NCI-H774 (cell line): Measurements from ENCODE around the gene FBXW7.
"Not testable (repeated sequence)": the region's sequence is repeated elsewhere in the genome, so short reads cannot be mapped to it uniquely, and the experiment has no call there.

ENCODE experiments used
- DNase-seq: peaks from one replicate; lab custom pipeline; 2025; lab: John Stamatoyannopoulos, UW

The FBXW7 gene, protein sequence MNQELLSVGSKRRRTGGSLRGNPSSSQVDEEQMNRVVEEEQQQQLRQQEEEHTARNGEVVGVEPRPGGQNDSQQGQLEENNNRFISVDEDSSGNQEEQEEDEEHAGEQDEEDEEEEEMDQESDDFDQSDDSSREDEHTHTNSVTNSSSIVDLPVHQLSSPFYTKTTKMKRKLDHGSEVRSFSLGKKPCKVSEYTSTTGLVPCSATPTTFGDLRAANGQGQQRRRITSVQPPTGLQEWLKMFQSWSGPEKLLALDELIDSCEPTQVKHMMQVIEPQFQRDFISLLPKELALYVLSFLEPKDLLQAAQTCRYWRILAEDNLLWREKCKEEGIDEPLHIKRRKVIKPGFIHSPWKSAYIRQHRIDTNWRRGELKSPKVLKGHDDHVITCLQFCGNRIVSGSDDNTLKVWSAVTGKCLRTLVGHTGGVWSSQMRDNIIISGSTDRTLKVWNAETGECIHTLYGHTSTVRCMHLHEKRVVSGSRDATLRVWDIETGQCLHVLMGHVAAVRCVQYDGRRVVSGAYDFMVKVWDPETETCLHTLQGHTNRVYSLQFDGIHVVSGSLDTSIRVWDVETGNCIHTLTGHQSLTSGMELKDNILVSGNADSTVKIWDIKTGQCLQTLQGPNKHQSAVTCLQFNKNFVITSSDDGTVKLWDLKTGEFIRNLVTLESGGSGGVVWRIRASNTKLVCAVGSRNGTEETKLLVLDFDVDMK

DNA sequence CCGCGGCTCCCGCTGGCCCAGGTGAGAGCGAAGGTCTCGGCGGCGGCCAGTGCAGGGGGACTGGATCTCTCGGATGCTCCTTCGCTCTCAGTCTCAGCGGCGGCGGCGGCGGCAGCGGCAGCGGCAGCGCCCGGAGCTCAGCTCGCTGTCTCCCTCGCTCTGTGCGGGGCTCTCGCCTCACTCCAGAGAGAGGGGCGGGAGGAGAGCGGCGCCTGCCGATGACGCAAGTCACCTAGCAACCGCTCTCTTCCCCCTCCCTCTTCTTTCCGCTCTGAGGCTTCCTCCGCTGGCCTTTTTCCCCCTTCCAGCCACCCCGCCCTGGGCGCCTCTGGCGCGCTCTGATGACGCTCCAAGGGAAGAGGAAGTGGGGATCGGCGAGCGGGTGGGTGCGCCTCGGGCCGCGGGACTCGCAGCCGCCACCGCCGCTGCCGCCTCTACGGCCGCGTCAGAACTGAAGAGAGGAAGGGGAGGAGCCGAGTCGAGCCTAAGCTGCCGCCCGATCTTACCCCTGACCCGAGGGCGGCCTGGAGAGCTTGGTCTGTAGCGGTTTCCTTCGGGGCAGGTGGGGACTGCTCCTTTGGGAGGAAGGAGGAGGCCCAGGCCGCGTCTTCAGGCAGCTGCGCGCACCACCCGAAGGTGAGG is at the start of gene FBXW7:
Gene FBXW7, minus strand, starts transcription at position 190 of the 642 bp plus-strand sequence. CDS start 124,289 bp downstream, outside the sequence.
- peak; percentile 92 for DNase-seq

DNA sequence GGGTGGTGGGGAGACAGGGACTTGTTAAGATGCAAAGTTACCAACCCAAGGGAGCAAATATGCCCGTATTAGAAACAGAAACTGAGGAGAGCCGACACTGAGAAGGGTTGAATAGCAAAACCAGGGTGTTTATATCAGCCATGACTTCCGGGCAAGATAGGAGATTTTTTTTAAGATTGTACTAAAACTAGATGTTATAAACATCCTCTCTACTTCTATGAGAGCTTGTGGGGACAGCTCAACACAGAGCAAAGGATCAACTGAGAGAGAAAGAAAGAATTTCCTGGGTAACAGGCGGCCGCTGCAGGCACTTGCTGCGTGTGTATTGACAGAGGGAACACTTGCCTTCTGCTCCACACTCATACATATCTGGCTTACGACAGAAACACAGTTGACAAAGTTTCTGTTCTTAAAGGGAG is 49.1 kb upstream of the FBXW7 start:
- no peak for DNase-seq

DNA sequence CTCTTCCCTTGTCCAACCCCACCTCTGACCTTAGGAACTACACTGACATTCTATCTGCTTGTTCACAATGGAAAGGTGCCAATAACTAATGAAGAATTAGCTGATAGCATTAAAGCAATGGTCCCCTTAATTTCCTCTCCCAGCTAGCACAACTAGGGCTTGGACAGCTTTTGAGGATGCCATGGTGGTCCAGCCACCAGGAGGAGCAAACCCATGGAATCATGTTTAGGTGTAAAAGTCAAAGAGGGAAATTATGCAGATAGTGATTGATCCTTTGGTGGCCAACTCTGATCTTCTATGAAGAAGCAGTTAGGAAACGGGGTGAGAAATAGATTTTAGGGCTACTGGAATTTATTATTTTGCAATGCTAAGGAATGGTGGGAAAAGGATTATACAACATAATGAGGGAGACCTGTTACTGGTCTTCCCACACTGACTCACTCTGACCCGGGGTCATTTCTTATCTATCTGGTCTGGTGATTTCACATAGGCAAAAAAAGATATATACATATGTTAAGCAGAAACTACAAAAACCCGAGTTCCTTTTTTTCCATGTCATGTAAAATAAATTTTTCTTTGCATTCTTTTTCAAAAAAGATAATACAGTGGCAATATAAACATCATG is 45.8 kb upstream of the FBXW7 start:
- DNase-seq: no peak

DNA sequence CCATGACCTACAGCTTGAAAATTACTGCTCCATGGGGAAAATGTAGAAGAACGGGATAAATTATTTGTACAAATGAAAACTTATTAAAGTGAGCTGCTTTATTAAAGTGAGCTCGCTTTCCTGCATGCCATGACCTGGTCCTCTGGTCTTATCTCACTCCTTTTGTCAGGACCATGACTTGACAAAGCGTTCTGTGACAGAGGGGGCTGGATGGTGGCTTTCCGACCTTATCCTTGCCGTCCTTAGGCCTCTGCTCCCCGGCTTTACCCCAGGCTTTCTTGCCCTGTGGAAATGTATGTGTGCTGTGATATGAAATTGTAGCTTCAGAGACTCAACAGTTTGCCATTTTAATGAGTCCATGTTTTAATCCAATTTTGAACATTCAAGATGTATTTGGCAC is 44.0 kb upstream of the FBXW7 start:
- DNase-seq: no peak

DNA sequence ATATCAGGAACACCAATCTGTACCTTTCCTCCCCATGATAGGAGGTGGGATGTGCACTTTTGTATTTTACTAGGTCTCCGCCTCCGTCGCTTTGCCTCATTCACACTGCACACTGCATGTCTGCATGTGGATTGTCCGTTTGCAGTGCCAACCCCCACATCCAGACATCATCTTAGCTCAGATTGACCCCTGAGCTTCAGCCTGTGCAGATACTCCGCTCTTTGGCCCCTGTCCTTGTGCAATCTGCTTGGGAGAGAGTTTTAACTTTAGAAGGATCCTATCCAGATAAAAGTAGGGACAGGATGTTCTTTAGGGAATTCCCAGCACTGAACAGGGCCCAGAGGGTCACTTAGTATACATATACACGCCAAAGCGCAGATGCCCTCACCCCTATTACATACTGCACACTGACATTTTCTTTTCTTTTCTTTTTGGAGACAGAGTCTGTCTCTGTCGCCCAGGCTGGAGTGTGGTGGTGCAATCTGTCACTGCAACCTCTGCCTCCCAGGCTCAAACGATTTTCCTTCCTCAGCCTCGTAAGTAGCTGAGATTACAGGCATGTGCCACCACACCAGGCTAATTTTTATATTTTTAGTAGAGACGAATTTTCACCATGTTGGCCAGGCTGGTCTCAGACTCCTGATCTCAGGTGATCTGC is 43.3 kb upstream of the FBXW7 start:
- no peak for DNase-seq

DNA sequence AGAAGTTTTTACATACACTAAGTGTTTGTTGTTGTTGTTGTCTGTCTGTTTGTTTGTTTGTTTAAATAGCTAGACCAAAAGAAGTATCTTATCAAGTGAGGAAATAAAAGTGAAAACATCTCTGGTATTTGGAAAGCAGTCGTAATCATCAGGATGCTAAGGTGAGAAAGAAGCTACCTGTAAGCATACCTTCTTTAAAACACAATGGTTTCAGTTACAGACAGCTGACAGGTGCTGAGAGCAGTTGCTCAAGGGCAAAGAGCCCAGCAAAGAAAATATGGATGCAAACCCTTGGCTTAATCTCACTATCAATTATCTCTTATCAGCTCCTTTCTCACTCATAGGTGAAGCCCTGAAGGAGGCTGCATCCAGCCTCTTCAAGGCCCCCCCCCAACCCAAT is 42.8 kb upstream of the FBXW7 start:
- no peak for DNase-seq

DNA sequence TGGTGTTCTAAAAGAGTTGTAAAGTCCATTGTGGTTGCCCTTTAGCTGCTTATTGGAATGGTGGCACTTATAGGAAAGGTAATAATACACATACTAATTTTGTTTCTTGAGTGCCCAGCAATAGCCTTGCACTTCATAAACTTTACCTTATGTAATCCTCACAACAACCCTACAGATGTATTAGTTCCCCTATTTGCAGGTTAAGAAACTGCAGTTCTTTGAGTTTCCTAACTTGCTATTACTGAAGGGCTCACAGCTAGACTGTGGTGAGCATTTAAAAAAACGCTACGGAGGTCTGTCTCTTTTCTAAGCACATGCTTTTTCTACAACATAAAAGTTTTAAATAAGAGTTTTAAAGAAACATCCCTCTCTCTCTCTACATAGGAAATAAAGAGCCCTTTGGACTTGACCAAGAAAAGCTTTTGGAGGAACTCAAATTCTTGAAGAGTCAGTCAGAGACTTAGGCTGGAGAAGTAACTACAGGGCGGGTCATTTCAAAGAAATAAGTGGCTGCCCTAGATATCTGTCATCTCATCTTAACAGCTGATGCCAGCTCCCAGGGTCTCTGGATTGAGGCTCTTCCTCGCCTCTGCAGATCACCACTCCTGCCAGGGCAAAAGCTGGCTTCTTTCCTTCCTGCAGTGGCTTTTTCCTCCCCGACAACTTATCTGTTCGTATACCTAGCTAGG is 42.0 kb upstream of the FBXW7 start:
- DNase-seq: no peak

DNA sequence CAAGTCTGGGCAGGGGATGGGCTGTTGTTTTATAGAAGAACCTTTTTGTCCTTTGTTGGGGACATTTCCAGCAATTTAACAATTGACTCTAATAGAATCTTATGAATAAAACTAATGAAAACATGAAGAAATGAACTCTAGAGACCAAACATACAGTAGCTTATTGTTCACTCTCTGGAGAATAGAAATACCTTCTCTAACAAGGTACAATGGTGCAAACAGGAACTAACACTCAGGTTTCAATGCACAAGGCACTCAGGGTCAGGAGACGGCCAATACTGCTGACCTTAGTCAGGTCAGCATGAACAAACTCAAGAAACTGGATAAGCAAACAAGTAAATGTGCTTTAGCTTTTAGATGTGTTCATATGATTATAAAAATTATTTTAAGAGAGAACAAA is 39.6 kb upstream of the FBXW7 start:
- DNase-seq: no peak

DNA sequence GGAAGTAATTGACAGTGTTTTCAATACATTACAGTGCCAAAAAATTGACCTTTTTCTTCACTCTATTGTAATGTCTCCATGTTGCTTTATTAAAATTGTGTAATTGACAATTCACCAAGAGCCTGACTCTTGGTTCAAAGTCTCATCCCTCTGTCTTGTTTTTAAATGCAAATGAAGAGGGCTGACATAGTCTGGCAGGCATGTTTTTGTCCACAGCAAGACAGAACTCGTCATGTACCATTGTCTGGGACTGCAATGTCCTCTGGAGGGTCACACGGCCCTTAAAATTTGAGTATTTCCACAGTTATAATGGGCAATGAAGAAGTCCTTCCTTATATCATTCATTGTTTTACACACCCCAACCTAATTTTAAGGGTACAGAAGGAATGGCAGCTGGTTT is 38.0 kb upstream of the FBXW7 start:
- no peak for DNase-seq

DNA sequence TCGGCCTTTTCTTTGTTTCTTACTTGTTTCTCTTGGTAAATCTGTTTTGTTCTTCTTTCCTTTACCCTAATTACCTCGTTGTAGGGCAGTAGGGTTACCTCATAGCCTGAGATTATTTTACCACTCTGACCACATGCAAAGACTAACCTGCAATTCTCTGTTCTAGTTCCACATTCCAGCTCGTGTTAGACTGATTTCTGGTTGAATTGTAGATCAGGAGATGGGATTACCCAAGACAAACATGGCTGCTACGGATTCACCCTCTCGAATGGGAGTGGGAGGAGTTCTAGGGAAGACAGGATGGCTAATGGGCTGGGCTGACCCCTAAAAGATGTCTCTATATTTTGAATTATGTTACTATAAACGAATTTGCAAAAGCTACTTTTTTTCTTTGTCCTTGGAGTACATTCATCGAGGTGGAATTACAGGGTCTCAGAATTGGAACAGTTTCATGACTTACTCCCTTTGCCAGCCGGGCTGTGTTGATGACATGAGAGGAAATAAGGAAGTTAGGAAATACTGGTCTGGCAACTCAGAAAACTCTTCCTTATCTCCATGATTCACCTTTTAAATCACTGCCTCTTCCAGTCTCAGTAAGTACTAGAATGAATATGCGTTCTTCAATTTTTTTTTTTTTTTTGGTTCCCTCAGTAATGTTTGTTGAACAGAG is 36.7 kb upstream of the FBXW7 start:
- no peak for DNase-seq

DNA sequence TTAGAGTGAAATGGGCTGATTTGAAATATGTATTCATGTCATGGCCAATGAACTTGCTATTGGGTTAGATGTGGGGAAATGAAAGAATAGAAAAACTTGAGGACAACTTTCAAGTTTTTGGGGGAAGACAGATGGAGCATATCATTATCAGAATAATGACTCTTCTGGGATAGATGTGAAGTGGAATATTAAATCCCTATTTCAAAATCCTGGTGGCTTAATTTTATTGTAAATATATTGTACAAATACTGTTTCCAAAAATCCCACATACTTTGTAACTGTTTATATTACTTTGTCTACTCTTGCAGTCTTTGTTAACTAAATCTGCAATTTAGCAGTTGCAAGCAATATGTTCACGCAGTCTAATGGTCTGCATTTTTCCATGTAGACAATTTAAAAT is 35.9 kb upstream of the FBXW7 start:
- no peak for DNase-seq

DNA sequence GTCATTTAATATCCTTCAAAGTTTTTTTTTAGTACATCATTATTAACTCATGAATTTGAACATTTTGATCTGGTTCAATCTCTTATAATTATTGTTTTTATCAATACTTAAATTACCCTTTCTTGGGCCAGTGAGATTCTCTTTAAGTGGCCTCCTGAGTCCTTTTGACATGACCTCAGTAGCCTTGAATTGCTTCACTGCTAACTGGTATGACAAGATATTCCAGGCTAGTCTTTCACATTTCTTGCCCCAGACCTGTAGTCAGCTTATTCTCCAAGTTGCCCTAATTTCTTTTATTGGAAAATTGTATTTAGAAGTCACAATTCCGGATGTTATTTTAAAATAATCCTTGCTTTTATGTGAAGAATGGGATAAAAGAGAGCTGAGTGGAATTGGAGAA is 35.4 kb upstream of the FBXW7 start:
- no peak for DNase-seq

DNA sequence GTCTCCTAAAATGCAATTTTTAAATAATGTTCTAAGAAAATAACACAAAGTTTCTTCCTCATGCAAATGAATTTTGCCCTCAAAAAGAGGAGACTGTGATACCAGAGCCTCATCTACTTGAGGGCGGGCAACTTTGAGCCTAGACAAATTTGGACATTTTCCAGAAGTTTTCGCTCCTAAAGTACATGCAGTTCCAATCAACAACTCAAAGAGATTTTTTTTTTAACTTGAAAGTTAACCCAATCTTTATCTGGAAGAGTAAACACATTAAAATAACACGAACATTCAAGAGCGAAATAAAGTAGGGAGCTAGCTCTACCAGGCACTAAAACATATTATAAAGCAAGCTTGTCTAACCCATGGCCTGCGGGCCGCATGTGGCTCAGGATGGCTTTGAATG is 29.4 kb upstream of the FBXW7 start:
- DNase-seq: no peak

DNA sequence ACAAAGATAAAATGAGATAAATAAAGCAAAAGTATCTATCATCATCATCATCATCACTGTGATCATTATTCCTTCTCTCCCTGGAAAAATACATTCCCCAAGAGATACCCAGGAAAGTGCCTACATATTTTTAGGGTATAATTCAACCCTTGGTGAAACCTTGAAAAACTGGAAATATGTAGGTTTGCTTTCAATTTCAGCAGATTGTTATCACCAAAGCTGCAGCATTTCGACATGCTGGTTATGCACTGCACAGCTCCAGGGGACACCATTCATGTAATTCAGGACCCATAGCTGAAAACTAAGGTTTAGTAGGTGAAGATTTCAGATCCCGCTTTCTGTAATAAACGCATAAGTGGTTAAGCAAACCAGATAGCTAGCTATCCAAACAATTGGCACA is 28.4 kb upstream of the FBXW7 start:
- DNase-seq: no peak

DNA sequence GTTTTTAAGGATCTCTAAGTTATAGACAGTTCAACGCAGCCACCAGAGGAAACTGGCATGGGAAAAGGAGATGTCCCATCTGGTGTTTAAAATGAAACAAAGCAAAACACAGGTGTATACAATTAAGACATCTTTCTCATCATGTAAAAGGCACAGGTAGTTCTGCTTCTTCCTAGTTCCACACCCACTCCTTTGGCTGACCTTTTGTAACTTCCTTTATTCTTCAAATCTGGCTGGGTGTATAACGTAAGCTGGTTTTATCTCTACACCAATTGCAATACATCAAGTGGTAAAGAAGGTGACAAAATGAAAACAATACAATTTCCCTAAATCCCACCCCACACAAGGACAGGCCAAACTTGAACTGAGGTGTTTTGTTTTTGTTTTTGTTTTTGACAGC is 27.3 kb upstream of the FBXW7 start:
- no peak for DNase-seq

DNA sequence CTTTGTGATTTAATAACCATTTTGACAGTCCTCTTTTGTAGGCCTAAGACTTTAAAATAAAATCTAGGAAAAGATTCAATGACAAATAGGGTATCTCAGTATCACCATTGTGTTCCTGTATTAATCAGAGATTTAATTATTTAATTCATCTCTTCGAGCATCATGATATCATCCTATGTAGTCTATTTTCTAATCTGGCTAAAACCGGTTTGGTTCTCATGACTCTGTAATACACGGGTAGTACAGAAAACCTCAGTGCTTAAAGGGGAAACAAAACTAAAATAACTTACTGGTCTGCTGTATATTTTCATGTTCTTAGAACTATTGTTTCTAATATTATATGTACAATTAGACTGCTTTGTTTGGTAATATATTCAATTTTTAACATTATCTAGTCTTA is 23.7 kb upstream of the FBXW7 start:
- DNase-seq: no peak

DNA sequence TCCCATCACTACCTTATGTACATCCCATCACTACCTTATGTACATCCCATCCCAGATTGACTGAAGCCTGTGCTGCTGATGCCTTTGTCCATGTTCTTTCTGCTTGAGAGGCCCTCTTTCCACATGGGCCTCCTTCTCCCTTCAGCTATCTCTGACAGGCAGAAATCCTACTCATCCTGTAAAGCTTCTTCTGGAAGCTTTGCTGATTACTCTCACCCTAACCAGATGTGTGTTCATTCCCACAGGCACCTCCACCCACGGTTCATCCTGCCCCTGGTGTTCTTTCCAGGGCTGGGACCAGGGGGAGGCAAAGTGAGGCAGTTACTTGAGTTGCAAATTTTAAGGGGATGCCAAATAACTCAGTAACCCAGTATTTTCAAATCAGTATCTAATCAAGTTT is 22.5 kb upstream of the FBXW7 start:
- no peak for DNase-seq

DNA sequence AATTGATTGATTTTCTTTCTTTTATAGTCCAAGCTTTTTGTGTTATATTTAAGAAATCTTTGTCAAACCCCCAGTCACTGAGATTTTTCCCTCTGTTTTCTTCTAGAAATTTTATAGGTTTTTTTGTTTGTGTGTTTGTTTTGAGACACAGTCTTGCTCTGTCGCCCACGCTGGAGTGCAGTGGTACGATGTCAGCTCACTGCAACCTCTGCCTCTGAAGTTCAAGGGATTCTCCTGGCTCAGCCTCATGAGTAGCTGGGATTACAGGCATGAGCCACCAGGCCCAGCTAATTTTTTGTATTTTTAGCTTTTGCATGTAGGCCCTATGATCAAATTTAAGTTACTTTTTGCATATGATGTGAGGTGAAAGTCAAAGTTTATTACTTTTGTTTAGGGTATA is 20.9 kb upstream of the FBXW7 start:
- no peak for DNase-seq

DNA sequence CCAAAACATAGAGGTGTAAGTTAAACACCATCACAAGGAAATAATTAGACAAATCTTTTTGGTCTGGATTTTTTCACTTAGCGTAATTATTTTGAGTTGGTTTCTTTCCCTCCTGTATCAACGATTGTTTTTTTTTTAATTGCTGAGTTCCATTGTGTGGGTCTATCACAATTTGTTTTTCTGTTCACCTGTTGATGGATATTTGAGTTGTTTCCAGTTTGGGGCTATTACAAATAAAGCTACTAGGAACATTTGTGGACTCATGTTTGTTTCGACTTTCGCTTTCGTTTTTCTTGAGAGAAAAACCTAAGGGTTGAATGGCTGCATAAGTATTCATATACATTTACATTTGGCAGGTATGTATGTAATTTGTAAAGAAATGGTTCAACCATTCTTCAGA is 20.4 kb upstream of the FBXW7 start:
- no peak for DNase-seq

DNA sequence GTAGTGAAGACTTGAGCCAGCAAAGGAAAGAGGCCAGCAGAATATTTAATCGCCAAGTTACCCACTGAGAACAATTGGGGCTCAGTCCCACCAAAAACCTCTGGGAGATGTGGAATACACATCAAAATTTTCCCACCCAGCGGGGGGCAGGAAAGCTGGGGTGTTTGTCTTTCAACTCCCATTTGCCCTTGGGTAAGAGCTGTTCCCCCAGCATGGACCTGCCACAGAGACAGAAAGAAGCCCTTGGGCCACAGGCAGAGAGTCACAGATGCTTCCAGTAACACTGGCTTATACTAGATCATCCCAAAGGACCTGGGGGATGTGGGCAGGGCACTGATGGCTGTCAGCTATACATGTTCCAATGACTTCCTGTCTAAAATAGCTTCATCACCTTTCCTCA is 18.9 kb upstream of the FBXW7 start:
- DNase-seq: no peak

DNA sequence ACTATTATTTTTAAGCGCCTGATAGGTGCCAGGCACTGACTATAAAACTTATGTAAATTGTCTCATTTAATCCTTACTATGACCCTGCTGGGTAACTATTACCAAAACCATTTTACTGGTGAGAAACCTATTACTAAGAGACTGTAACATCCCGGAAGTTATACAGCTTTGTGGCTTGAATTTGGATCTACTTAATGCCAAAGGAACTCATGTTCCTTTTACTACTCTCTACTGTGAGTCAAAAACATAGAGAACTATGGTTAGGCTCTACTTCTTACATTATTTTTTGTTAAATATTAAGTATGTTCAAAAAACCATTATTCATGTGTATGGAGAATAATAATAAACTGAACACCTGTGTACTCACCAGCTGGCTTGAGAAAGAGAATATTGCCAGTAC is 14.8 kb upstream of the FBXW7 start:
- DNase-seq: not testable (repeated sequence)
